Peyer's patch (tissue), 4 donors: ENCODE data around the gene NPC1. TPM values are rescaled to one million over a fixed set of nuclear protein-coding genes. Genes with fewer than 3 reads are reported as not detected.

Experiments
- DNase-seq, 3 donors: peaks; one replicate each; pipeline ENCODE4 v3.0.0-alpha.2; 2017 to 2019
- H3K27ac ChIP-seq, 4 donors: fragments of 200-600 bp; sonication (generic); one replicate each; pipeline ENCODE4 v1.5.1; 2016 to 2019
- H3K27me3 ChIP-seq, 2 donors: fragments of 200-600 bp; sonication (generic); one replicate each; pipeline ENCODE4 v1.5.1; 2019
- H3K36me3 ChIP-seq, 3 donors: fragments of 200-600 bp; sonication (generic); one replicate each; pipeline ENCODE4 v1.5.1; 2016 to 2019
- H3K4me1 ChIP-seq, 4 donors: fragments of 200-600 bp; sonication (generic); one replicate each; pipeline ENCODE4 v1.5.1; 2016 to 2019
- H3K4me3 ChIP-seq, 4 donors: fragments of 200-600 bp; sonication (generic); 1 replicate in 3 of 4; 2 replicates in 1 of 4; pipeline ENCODE4 v1.5.1; 2016 to 2019; ENCODE audit warnings: mild to moderate bottlenecking in 1 of 4
- H3K9me3 ChIP-seq, 4 donors: fragments of 200-600 bp; sonication (generic); one replicate each; pipeline ENCODE4 v1.5.1; 2016 to 2019; ENCODE audit warnings: mild to moderate bottlenecking in 1 of 4
- CTCF ChIP-seq, 6 experiments: fragments of 450-650 bp in 4 of 6; fragments of 200-600 bp in 2 of 6; sonication (generic) in 1 of 6; IDR thresholded peaks; one replicate each; pipeline ENCODE4 v1.5.1; 2017 to 2019; ENCODE audit warnings: antibody characterized with exemption in 6 of 6, mild to moderate bottlenecking in 3 of 6, moderate library complexity in 1 of 6
- POLR2A ChIP-seq, 2 donors: fragments of 450-650 bp; IDR thresholded peaks; one replicate each; pipeline ENCODE4 v1.5.1; 2017; ENCODE audit warnings: antibody characterized with exemption in 2 of 2, mild to moderate bottlenecking in 2 of 2, moderate library complexity in 2 of 2
- total RNA-seq, 4 donors: library from RNA; depleted of rRNA; stranded (reverse); fragments of >200 nt; gene quantifications; one replicate each; pipeline ENCODE4 v1.1.0, GENCODE V29; 2016

NPC1 gene
- total RNA-seq, 4 donors from 2014 or later, result 62.7 to 80.1 (median 71.3) TPM

- TF ChIP-seq CTCF (IDR thresholded peaks at IDR 0.05), result no peak
- TF ChIP-seq POLR2A (IDR thresholded peaks at IDR 0.05), result no peak
- no peak overlapping the region for H3K27ac ChIP-seq
- no peaks in the 10 kb centered on the region for H3K36me3 ChIP-seq
- H3K9me3 ChIP-seq, result no peaks in the 10 kb centered on the region
- H3K4me3 ChIP-seq, result no peak overlapping the region
- DNase-seq, result no peak
- H3K27me3 ChIP-seq, result no peaks in the 10 kb centered on the region
- no peaks in the 10 kb centered on the region for H3K4me1 ChIP-seq
Observed at GRCh38 chr18:23593720-23594119, 7.4 kb upstream of the NPC1 start.

GRCh38 chr18:23592911-23593310 lies 6.6 kb upstream of the NPC1 start:
- H3K27me3 ChIP-seq, result no peaks in the 10 kb centered on the region
- no peak for TF ChIP-seq CTCF (IDR thresholded peaks at IDR 0.05)
- no peak for TF ChIP-seq POLR2A (IDR thresholded peaks at IDR 0.05)
- no peaks in the 10 kb centered on the region for H3K36me3 ChIP-seq
- no peaks in the 10 kb centered on the region for H3K9me3 ChIP-seq
- no peak for DNase-seq
- H3K4me3 ChIP-seq, result no peak overlapping the region
- no peak overlapping the region for H3K27ac ChIP-seq
- no peaks in the 10 kb centered on the region for H3K4me1 ChIP-seq

GRCh38 chr18:23591011-23591410 lies 4.7 kb upstream of the NPC1 start:
- Histone ChIP-seq H3K9me3 (no peaks in the 10 kb centered on the region), H3K27ac (no peak overlapping the region), H3K27me3 (no peaks in the 10 kb centered on the region), H3K4me1 (no peaks in the 10 kb centered on the region), H3K4me3 (no peak overlapping the region), H3K36me3 (no peaks in the 10 kb centered on the region)
- no peak for DNase-seq
- TF ChIP-seq POLR2A (IDR thresholded peaks at IDR 0.05), result no peak
- no peak for TF ChIP-seq CTCF (IDR thresholded peaks at IDR 0.05)

- TF ChIP-seq POLR2A (IDR thresholded peaks at IDR 0.05), result no peak
- TF ChIP-seq CTCF (IDR thresholded peaks at IDR 0.05), result no peak
- DNase-seq, result no peak
- Histone ChIP-seq H3K4me1 (peaks cover 0 to 14% (median 5%) of the 10 kb centered on the region in 4 donors), H3K27me3 (no peaks in the 10 kb centered on the region), H3K9me3 (no peaks in the 10 kb centered on the region), H3K4me3 (no peak overlapping the region), H3K36me3 (no peaks in the 10 kb centered on the region), H3K27ac (no peak overlapping the region)
Observed at GRCh38 chr18:23588836-23589560, 2.7 kb upstream of the NPC1 start.

- H3K4me3 ChIP-seq, result peak overlapping the region; percentile 87 to 99 (median 93)
- DNase-seq, result no peak
Observed at GRCh38 chr18:23587220-23587642, 925 bp upstream of the NPC1 start.

More at GRCh38 chr18:23587220-23587642, 925 bp upstream of the NPC1 start:
- Histone ChIP-seq H3K9me3 (no peaks in the 10 kb centered on the region), H3K36me3 (no peaks in the 10 kb centered on the region), H3K27me3 (no peaks in the 10 kb centered on the region), H3K27ac (peak overlapping the region; percentile 90 to 100 (median 98)), H3K4me1 (peaks cover 0 to 26% (median 8%) of the 10 kb centered on the region in 4 donors)
- TF ChIP-seq POLR2A (IDR thresholded peaks at IDR 0.05) (no peak), CTCF (IDR thresholded peaks at IDR 0.05) (no peak)
